ENCODE data around the gene ARFGEF2. TPM values are rescaled to one million over a fixed set of nuclear protein-coding genes. Genes with fewer than 3 reads are reported as not detected.

Gene ARFGEF2
- polyA plus RNA-seq, 1 donor from 2014 or later: 19.8 TPM

DNA sequence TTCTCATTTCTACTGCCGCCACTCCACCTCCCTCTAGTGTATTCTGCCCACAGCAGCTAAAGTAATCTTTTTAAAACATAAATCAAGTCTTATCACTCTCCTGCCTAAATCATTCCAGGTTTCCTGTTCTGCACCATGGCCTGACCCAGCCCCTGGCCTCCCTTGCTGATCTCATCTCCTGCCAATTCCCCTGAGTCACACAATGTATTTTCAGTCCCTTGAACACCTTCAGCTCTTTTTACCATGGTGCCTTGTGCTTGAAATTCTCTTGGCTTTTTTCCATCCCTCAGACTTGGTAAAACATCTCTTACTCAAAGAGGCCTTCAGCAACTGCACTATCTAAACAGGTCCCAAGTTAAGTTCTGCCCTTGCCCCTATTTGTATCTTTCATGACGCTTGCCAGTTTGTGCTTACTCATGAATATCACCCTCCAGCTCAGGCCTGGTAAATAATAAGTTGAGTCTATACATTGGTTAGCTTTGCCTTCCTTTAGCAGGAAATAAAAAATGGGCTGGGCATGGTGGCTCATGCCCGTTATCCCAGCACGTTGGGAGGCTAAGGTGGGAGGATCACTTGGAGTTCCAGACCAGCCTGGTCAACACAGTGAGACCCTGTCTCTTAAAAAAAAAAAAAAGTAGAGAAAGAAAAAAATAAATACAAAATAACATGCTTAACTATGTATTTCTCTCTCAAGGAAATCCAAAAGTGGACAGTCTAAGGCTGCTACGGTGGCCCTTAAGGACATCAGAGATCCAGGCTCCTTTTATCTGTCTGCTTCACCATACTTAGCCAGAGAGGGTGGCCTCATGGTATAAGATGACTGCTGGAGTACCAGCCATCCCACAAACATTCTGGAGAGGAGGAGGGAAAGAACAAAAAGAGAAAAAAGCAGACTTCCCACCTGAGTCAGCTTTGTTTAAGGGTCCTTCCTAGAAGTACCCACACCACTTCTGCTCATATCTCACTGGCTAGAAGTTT, 62.2 kb downstream of the ARFGEF2 start:
- H3K27ac ChIP-seq (ENCODE audit: low read length): no peak overlapping the region
- TF ChIP-seq TAF1 (IDR thresholded peaks at IDR 0.05; ENCODE audit: low read depth): no peak

DNA sequence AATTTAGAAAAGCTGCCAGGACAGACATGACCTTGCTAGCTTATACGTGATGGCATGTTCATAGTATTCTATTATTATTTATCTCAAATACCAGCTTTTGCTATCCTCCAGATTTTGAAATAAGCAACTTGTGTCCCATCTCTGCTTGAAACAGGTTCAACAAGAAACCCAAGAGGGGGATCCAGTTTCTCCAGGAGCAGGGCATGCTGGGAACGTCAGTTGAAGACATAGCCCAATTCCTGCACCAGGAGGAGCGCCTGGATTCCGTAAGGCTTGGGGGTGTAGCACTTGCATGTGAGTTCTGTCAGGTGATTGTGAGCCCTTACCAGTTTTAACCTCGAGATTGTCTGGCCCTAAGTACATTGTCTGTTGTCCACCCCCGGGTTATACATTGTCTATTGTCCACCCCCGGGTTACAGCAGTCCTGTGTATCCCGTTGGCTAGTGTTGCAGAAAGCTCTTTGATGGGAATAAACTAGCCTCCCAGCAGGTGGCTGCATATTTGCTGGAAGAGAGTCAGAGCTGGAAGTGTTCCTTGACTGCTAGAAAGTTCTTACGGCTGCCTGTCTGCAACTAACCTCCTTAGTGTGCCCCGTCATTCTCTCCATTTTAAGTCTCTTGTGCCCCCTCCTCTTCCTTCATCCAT, 63.2 kb downstream of the ARFGEF2 start:
- H4K20me1 ChIP-seq (ENCODE audit: insufficient read depth): no peaks in the 10 kb centered on the region
- H3K4me3 ChIP-seq (ENCODE audit: low read length): no peak overlapping the region
- H3K27ac ChIP-seq (ENCODE audit: low read length): no peak overlapping the region
- H3K9ac ChIP-seq (ENCODE audit: low read length): no peak overlapping the region
- peaks cover 15% of the 10 kb centered on the region for H3K36me3 ChIP-seq (ENCODE audit: insufficient read depth, low read length)
- H2AFZ ChIP-seq (ENCODE audit: low read depth, low read length): no peak overlapping the region
- no peaks in the 10 kb centered on the region for H3K27me3 ChIP-seq (ENCODE audit: insufficient read depth, low read depth, low read length)
- no peak overlapping the region for H3K4me2 ChIP-seq (ENCODE audit: low read length)
- H3K9me3 ChIP-seq (ENCODE audit: low read length): no peaks in the 10 kb centered on the region
- H3K79me2 ChIP-seq (replicated peaks; ENCODE audit: insufficient read depth, low read length): no peaks in the 10 kb centered on the region
- TF ChIP-seq RAD21 (conservative IDR thresholded peaks at IDR 0.05): no peak
- TF ChIP-seq MXI1 (conservative IDR thresholded peaks at IDR 0.05; ENCODE audit: poor library complexity, severe bottlenecking): no peak
- TF ChIP-seq, protein P1, sequence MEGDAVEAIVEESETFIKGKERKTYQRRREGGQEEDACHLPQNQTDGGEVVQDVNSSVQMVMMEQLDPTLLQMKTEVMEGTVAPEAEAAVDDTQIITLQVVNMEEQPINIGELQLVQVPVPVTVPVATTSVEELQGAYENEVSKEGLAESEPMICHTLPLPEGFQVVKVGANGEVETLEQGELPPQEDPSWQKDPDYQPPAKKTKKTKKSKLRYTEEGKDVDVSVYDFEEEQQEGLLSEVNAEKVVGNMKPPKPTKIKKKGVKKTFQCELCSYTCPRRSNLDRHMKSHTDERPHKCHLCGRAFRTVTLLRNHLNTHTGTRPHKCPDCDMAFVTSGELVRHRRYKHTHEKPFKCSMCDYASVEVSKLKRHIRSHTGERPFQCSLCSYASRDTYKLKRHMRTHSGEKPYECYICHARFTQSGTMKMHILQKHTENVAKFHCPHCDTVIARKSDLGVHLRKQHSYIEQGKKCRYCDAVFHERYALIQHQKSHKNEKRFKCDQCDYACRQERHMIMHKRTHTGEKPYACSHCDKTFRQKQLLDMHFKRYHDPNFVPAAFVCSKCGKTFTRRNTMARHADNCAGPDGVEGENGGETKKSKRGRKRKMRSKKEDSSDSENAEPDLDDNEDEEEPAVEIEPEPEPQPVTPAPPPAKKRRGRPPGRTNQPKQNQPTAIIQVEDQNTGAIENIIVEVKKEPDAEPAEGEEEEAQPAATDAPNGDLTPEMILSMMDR (IDR thresholded peaks at IDR 0.05; ENCODE audit: poor library complexity, severe bottlenecking): no peak
- TF ChIP-seq EP300 (conservative IDR thresholded peaks at IDR 0.05; ENCODE audit: poor library complexity, severe bottlenecking): no peak
- no peaks in the 10 kb centered on the region for H3K9me2 ChIP-seq (ENCODE audit: insufficient read depth, low read length)
- no peaks in the 10 kb centered on the region for H3F3A ChIP-seq (ENCODE audit: insufficient read depth, low read length, poor library complexity, severe bottlenecking)

More for the DNA sequence above, 62.2 kb downstream of the ARFGEF2 start:
- Histone ChIP-seq H4K20me1 (ENCODE audit: insufficient read depth) (no peaks in the 10 kb centered on the region), H3K9me2 (ENCODE audit: insufficient read depth, low read length) (no peaks in the 10 kb centered on the region), H3K4me2 (ENCODE audit: low read length) (no peak overlapping the region), H3K79me2 (replicated peaks; ENCODE audit: insufficient read depth, low read length) (no peaks in the 10 kb centered on the region), H2AFZ (ENCODE audit: low read depth, low read length) (no peak overlapping the region), H3K4me3 (ENCODE audit: low read length) (no peak overlapping the region), H3F3A (ENCODE audit: insufficient read depth, low read length, poor library complexity, severe bottlenecking) (no peaks in the 10 kb centered on the region), H3K27me3 (ENCODE audit: insufficient read depth, low read depth, low read length) (no peaks in the 10 kb centered on the region), H3K9me3 (ENCODE audit: low read length) (no peaks in the 10 kb centered on the region), H3K36me3 (ENCODE audit: insufficient read depth, low read length) (peaks cover 7% of the 10 kb centered on the region), H3K9ac (ENCODE audit: low read length) (no peak overlapping the region)

DNA sequence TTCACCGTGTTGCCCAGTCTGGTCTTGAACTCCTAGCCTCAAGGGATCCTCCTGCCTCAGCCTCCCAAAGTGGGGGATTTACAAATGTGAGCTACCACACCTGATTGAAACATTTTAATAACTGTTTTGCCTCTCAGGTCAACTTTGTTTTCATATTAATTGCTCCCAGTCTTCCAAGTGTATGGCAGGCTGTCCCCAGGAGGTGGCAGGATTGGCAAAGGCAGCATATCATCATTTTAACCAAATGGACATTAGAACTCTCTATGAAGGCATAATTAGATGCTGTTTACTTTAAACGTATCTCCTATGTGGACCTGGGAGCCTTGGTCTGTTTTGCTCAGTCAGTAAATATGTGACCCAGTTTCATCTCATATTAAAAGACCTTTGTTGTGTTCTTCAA, 65.4 kb downstream of the ARFGEF2 start:
- H3K27me3 ChIP-seq (ENCODE audit: insufficient read depth, low read depth, low read length): no peaks in the 10 kb centered on the region
- H3K9me3 ChIP-seq (ENCODE audit: low read length): no peaks in the 10 kb centered on the region
- no peaks in the 10 kb centered on the region for H4K20me1 ChIP-seq (ENCODE audit: insufficient read depth)
- no peaks in the 10 kb centered on the region for H3F3A ChIP-seq (ENCODE audit: insufficient read depth, low read length, poor library complexity, severe bottlenecking)
- no peak overlapping the region for H3K27ac ChIP-seq (ENCODE audit: low read length)
- no peaks in the 10 kb centered on the region for H3K9me2 ChIP-seq (ENCODE audit: insufficient read depth, low read length)
- H2AFZ ChIP-seq (ENCODE audit: low read depth, low read length): no peak overlapping the region
- no peak overlapping the region for H3K4me2 ChIP-seq (ENCODE audit: low read length)
- H3K79me2 ChIP-seq (replicated peaks; ENCODE audit: insufficient read depth, low read length): no peaks in the 10 kb centered on the region
- no peak overlapping the region for H3K4me3 ChIP-seq (ENCODE audit: low read length)
- no peak overlapping the region for H3K9ac ChIP-seq (ENCODE audit: low read length)
- peaks cover 21% of the 10 kb centered on the region for H3K36me3 ChIP-seq (ENCODE audit: insufficient read depth, low read length)
- no peak for TF ChIP-seq EZH2 (IDR thresholded peaks at IDR 0.05; ENCODE audit: borderline replicate concordance, insufficient read depth, low read length, poor library complexity, severe bottlenecking)
- TF ChIP-seq, protein P1 (IDR thresholded peaks at IDR 0.05; ENCODE audit: poor library complexity, severe bottlenecking): peak; percentile 9
